ENCODE results near the gene ROBO2. TPM values are rescaled to one million over a fixed set of nuclear protein-coding genes. Genes with fewer than 3 reads are reported as not detected.

Gene ROBO2
- total and polyA plus RNA-seq, 10 of the 15 experiments (the other 5 are each of a cell fraction or from before 2014, with no cell fraction given), result 0.22 to 2.5 (median 0.81) TPM

DNA sequence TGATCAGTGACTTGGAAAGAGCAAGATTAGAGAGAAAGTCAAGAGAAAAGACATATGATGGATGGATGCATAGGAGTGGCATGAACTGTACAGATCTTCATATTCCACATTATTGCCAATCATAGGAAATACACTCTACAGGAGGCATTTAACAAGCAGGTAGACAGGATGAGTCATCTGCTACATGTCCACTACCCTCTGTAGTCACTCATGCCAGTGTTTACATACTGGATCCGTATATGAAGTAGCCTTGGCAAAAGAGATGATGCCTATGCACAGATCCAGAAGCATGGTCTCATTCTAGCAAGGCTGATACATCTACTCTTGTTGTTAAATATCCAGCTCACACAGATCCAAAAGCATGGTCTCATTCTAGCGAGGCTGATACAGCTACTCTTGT is 632.1 kb downstream of the ROBO2 start:
- Histone ChIP-seq H3K4me2 (ENCODE audit: control insufficient read depth, insufficient read depth) (no peak overlapping the region), H2AFZ (ENCODE audit: control insufficient read depth, low read depth, low read length) (no peak overlapping the region), H3K4me1 (ENCODE audit: control insufficient read depth, insufficient read depth, low read length) (no peaks in the 10 kb centered on the region), H3K79me2 (ENCODE audit: control insufficient read depth, insufficient read depth, low read length) (no peaks in the 10 kb centered on the region), H3K9me3 (replicated peaks; ENCODE audit: control insufficient read depth, insufficient read depth, low read length) (no peaks in the 10 kb centered on the region; the same call in 2 of the 3 replicates), H4K20me1 (ENCODE audit: control insufficient read depth, insufficient read depth) (no peaks in the 10 kb centered on the region), H3K4me3 (no peak overlapping the region), H3K27me3 (replicated peaks in 1 of 2; ENCODE audit: control insufficient read depth in 2 of 2, insufficient read depth in 2 of 2, low read length in 1 of 2) (no peaks in the 10 kb centered on the region), H3K27ac (ENCODE audit: control insufficient read depth, insufficient read depth) (no peak overlapping the region), H3K36me3 (ENCODE audit: control insufficient read depth in 2 of 2, insufficient read depth in 2 of 2, low read length in 1 of 2) (no peaks in the 10 kb centered on the region), H3K9ac (ENCODE audit: control insufficient read depth, insufficient read depth, low read length) (no peak overlapping the region)
- SMC1A ChIA-PET (ENCODE audit: uncharacterized antibody, unreplicated experiment), result no interaction called here
- BruUV-seq (replicated peaks), result no TSS peak
- no peak for ATAC-seq
- TF ChIP-seq, protein P1, sequence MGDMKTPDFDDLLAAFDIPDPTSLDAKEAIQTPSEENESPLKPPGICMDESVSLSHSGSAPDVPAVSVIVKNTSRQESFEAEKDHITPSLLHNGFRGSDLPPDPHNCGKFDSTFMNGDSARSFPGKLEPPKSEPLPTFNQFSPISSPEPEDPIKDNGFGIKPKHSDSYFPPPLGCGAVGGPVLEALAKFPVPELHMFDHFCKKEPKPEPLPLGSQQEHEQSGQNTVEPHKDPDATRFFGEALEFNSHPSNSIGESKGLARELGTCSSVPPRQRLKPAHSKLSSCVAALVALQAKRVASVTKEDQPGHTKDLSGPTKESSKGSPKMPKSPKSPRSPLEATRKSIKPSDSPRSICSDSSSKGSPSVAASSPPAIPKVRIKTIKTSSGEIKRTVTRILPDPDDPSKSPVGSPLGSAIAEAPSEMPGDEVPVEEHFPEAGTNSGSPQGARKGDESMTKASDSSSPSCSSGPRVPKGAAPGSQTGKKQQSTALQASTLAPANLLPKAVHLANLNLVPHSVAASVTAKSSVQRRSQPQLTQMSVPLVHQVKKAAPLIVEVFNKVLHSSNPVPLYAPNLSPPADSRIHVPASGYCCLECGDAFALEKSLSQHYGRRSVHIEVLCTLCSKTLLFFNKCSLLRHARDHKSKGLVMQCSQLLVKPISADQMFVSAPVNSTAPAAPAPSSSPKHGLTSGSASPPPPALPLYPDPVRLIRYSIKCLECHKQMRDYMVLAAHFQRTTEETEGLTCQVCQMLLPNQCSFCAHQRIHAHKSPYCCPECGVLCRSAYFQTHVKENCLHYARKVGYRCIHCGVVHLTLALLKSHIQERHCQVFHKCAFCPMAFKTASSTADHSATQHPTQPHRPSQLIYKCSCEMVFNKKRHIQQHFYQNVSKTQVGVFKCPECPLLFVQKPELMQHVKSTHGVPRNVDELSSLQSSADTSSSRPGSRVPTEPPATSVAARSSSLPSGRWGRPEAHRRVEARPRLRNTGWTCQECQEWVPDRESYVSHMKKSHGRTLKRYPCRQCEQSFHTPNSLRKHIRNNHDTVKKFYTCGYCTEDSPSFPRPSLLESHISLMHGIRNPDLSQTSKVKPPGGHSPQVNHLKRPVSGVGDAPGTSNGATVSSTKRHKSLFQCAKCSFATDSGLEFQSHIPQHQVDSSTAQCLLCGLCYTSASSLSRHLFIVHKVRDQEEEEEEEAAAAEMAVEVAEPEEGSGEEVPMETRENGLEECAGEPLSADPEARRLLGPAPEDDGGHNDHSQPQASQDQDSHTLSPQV (IDR thresholded peaks at IDR 0.05), result no peak
- TF ChIP-seq KLF5 (IDR thresholded peaks at IDR 0.05; ENCODE audit: partially characterized antibody) (no peak), CBX3 (IDR thresholded peaks at IDR 0.05; ENCODE audit: borderline replicate concordance, low read depth) (no peak), ZNF384 (IDR thresholded peaks at IDR 0.05; ENCODE audit: borderline replicate concordance, low read depth, low read length) (no peak), BHLHE40 (IDR thresholded peaks at IDR 0.05; ENCODE audit: borderline replicate concordance in 1 of 2, low read depth in 2 of 2, low read length in 1 of 2) (no peak), BACH1 (IDR thresholded peaks at IDR 0.05; ENCODE audit: borderline replicate concordance) (no peak), ZBED1 (IDR thresholded peaks at IDR 0.05; ENCODE audit: borderline replicate concordance) (no peak), CHD4 (IDR thresholded peaks at IDR 0.05) (no peak), KDM1A (IDR thresholded peaks at IDR 0.05; ENCODE audit: borderline replicate concordance) (no peak)
- TF ChIP-seq, protein P2, sequence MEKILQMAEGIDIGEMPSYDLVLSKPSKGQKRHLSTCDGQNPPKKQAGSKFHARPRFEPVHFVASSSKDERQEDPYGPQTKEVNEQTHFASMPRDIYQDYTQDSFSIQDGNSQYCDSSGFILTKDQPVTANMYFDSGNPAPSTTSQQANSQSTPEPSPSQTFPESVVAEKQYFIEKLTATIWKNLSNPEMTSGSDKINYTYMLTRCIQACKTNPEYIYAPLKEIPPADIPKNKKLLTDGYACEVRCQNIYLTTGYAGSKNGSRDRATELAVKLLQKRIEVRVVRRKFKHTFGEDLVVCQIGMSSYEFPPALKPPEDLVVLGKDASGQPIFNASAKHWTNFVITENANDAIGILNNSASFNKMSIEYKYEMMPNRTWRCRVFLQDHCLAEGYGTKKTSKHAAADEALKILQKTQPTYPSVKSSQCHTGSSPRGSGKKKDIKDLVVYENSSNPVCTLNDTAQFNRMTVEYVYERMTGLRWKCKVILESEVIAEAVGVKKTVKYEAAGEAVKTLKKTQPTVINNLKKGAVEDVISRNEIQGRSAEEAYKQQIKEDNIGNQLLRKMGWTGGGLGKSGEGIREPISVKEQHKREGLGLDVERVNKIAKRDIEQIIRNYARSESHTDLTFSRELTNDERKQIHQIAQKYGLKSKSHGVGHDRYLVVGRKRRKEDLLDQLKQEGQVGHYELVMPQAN (conservative IDR thresholded peaks at IDR 0.05), result no peak
- TF ChIP-seq, protein P3, sequence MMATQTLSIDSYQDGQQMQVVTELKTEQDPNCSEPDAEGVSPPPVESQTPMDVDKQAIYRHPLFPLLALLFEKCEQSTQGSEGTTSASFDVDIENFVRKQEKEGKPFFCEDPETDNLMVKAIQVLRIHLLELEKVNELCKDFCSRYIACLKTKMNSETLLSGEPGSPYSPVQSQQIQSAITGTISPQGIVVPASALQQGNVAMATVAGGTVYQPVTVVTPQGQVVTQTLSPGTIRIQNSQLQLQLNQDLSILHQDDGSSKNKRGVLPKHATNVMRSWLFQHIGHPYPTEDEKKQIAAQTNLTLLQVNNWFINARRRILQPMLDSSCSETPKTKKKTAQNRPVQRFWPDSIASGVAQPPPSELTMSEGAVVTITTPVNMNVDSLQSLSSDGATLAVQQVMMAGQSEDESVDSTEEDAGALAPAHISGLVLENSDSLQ (IDR thresholded peaks at IDR 0.05), result no peak
- POLR2A ChIA-PET, result no interaction called here
- DNase-seq (ENCODE audit: low read depth, low spot score), result no peak
- in situ Hi-C loops (cut with MboI) (no loop called here), intact Hi-C loops (cut with micrococcal nuclease; ENCODE audit: unreplicated experiment) (no loop called here)
- RAD21 ChIA-PET (ENCODE audit: unreplicated experiment), result no interaction called here
- CTCF ChIA-PET, result no interaction called here
- WGBS (ENCODE audit: insufficient coverage, insufficient replicate concordance, low lambda C conversion rate, missing lambda C conversion rate), result 6% methylated on average over 2 of the region's 2 CpGs
- FAIRE-seq, result no peak

Measured in GM12878 (cell line).